Type B pancreatic cell (in vitro differentiated cells): Measurements from ENCODE around the gene WNK2. TPM values are rescaled to one million over a fixed set of nuclear protein-coding genes. Genes with fewer than 3 reads are reported as not detected.

ENCODE experiments used
- DNase-seq: peaks from one replicate; pipeline ENCODE4 v3.0.0; 2021; ENCODE audit warnings: mixed read lengths; ENCODE audit not compliant: unreplicated experiment; ENCODE audit errors: extremely low spot score
- H3K27ac Mint-ChIP-seq: 2 replicates; pipeline ENCODE4 v1.8.0; 2021; ENCODE audit warnings: mild to moderate bottlenecking, mixed read lengths
- H3K27me3 Mint-ChIP-seq: 2 replicates; pipeline ENCODE4 v1.8.0; 2021; ENCODE audit warnings: mixed read lengths
- H3K36me3 Mint-ChIP-seq: 2 replicates; pipeline ENCODE4 v1.8.0; 2021; ENCODE audit warnings: mixed read lengths
- H3K4me1 Mint-ChIP-seq: one replicate; pipeline ENCODE4 v1.8.0; 2021; ENCODE audit warnings: mixed read lengths; ENCODE audit not compliant: unreplicated experiment
- H3K4me3 Mint-ChIP-seq: 2 replicates; pipeline ENCODE4 v1.8.0; 2021; ENCODE audit warnings: mild to moderate bottlenecking, mixed read lengths
- H3K9me3 Mint-ChIP-seq: 2 replicates; pipeline ENCODE4 v1.8.0; 2021; ENCODE audit warnings: mixed read lengths
- total RNA-seq: library from RNA; stranded (reverse); gene quantifications from 2 replicates; pipeline ENCODE4 v1.2.1, GENCODE V29; 2021; ENCODE audit warnings: low replicate concordance
- TF ChIP-seq, protein P1 (sequence below): fragments of 200-600 bp; sonication (generic); conservative IDR thresholded peaks from 2 replicates; pipeline ENCODE4 v1.5.0; 2021; ENCODE audit warnings: antibody characterized with exemption, mild to moderate bottlenecking

Gene WNK2
- total RNA-seq, 1 donor from 2014 or later = 75.5 TPM

DNA sequence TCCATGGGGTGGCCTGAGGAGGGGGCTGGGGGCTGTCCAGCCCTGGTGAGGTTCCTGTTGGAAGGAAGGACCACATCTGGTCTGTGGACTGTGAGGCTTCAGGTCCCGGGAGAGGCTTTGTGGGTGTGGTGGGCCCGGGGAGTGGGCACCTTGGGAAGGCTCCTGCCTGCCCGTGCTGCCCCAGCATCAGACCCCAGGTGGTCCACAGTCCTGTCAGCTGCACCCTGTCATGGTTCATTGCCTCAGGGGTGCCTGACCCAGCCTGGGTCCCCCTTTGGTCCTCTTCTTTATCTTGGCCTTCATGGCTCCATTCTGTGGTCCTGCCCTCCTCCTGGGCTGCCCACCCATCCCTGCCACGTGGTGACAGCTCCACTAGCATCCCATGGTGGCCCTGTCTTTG lies 36.7 kb downstream of the WNK2 start:
- Mint-ChIP-seq H3K9me3 (peaks cover 3% of the 10 kb centered on the region), H3K4me1 (peaks cover 4% of the 10 kb centered on the region), H3K4me3 (no peak overlapping the region), H3K36me3 (no peaks in the 10 kb centered on the region), H3K27ac (no peak overlapping the region), H3K27me3 (no peaks in the 10 kb centered on the region)
- TF ChIP-seq, protein P1, sequence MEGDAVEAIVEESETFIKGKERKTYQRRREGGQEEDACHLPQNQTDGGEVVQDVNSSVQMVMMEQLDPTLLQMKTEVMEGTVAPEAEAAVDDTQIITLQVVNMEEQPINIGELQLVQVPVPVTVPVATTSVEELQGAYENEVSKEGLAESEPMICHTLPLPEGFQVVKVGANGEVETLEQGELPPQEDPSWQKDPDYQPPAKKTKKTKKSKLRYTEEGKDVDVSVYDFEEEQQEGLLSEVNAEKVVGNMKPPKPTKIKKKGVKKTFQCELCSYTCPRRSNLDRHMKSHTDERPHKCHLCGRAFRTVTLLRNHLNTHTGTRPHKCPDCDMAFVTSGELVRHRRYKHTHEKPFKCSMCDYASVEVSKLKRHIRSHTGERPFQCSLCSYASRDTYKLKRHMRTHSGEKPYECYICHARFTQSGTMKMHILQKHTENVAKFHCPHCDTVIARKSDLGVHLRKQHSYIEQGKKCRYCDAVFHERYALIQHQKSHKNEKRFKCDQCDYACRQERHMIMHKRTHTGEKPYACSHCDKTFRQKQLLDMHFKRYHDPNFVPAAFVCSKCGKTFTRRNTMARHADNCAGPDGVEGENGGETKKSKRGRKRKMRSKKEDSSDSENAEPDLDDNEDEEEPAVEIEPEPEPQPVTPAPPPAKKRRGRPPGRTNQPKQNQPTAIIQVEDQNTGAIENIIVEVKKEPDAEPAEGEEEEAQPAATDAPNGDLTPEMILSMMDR = no peak
- no peak for DNase-seq

DNA sequence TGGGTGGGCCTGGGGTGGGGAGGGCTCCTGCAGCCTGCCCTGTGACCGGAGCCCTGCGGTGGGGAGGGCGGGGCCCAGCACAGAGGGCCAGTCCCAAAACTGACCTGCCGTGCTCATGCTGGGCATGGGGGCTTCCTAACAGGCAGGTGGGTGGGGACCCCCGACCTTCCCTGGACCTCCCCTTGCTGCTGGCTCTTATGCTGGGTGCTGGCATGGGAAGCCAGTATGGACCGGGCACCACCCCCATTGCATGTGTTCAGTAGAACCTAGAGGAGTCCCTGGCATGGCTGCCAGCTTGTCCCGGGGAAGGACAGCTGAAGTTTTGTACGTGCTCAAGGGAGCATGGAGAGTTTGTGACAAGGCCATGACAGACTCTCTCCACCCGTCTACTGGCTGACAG lies 37.1 kb downstream of the WNK2 start:
- no peaks in the 10 kb centered on the region for H3K36me3 Mint-ChIP-seq
- peaks cover 4% of the 10 kb centered on the region for H3K4me1 Mint-ChIP-seq

DNA sequence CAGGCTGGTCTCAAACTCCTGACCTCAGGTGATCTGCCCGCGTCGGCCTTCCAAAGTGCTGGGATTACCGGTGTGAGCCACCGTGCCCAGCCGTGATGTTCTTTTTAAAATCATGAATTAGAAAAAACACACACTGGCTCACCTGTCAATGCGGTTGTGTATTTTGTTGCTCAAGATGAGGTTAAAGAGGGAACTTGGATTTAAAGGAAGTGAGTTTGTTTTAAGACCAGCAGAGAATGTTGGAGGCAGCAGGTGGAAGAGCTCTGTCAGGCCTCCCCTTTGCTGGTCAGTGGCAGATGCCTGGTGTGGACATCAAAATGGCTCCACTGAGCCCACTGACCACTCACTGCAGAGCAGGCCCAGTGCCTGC lies 38.9 kb downstream of the WNK2 start:
- no peak for DNase-seq
- Mint-ChIP-seq H3K27ac (no peak overlapping the region), H3K4me1 (peaks cover 4% of the 10 kb centered on the region), H3K9me3 (no peaks in the 10 kb centered on the region), H3K27me3 (no peaks in the 10 kb centered on the region), H3K4me3 (no peak overlapping the region), H3K36me3 (no peaks in the 10 kb centered on the region)
- TF ChIP-seq, protein P1 = no peak

More for the DNA sequence above, 37.1 kb downstream of the WNK2 start:
- Mint-ChIP-seq H3K27me3 (no peaks in the 10 kb centered on the region), H3K9me3 (no peaks in the 10 kb centered on the region), H3K27ac (no peak overlapping the region), H3K4me3 (no peak overlapping the region)
- no peak for DNase-seq
- TF ChIP-seq, protein P1 = no peak

DNA sequence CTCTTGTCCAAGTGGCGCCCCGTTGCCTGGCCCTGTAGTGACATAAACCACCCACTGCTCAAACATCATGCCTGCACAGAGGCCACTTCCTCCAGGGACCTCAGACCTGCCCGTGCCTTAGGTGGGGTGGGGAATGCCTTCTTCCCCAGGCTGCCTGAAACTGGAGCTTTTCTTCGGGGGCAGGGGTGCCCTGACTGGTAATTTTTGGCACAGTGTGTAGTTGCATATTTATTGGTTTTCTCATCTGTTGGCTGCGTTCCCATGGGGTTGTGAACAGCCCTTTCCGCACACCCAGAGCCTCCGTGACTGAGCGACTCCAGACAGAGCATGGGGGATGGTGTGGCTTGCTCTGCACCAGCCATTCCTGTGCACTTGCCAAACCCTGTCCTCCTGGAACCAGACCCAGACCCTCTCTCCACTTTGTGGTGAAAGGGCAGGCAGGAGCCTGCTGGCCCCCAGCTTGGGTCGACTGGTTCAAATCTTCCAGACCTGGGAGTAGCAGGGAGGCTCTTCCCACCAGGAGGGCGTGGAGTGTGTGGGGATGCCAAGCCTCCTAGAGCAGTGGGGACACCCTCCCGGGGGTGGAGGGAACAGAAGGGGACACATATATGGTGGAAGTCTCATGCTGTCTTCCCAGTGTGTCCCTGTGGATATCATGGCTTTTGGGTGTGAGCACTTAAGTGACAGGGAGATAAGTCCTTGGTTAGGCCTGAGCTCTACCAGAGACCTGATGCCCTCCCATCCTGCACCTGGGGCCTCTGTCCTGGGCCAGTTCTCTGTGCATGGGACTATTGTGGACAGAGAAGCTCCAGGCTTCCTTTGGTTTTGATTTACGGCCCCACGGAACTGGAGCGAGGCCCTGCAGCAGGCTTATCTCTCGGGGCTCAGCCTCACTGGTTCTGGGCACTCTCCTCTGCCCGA lies 39.6 kb downstream of the WNK2 start:
- no peak overlapping the region for H3K27ac Mint-ChIP-seq

DNA sequence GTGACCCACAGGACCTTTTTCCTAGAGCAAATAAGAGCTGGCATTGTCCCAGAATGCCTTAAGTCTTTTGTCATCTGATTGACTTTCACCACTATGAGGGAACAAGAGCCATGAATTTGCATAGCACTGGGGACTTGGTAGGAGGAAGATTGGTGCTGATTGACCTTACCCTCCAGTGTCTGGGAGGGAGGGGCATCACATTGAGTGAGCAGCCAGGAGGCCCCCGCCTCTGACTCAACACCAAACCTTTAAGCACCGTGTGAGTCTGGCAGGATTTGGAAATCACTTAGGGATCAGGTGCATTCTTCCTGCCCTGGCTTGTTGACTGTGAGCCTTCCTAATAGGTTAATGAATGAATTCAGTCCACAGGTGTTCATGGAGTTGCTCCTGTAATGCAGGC lies 40.7 kb downstream of the WNK2 start:
- no peaks in the 10 kb centered on the region for H3K27me3 Mint-ChIP-seq
- no peak overlapping the region for H3K27ac Mint-ChIP-seq
- H3K36me3 Mint-ChIP-seq = no peaks in the 10 kb centered on the region
- H3K4me3 Mint-ChIP-seq = no peak overlapping the region
- DNase-seq = no peak
- H3K9me3 Mint-ChIP-seq = no peaks in the 10 kb centered on the region
- TF ChIP-seq, protein P1 = no peak
- H3K4me1 Mint-ChIP-seq = peaks cover 10% of the 10 kb centered on the region

More for the DNA sequence above, 39.6 kb downstream of the WNK2 start:
- Mint-ChIP-seq H3K9me3 (no peaks in the 10 kb centered on the region), H3K4me1 (peaks cover 10% of the 10 kb centered on the region), H3K27me3 (no peaks in the 10 kb centered on the region), H3K36me3 (no peaks in the 10 kb centered on the region), H3K4me3 (no peak overlapping the region)
- TF ChIP-seq, protein P1 = no peak
- DNase-seq = no peak
